HCT116 (cell line): ENCODE data around the gene WNT9B. TPM values are rescaled to one million over a fixed set of nuclear protein-coding genes. Genes with fewer than 3 reads are reported as not detected.

Experiments used
- ATAC-seq: fragments of 200-7000 bp; cut with Tn5 transposase; 2 replicates; pipeline ENCODE4 v1.9.1; 2020; ENCODE audit warnings: mild to moderate bottlenecking, moderate library complexity
- BruUV-seq: library from RNA; stranded (reverse); fragments of 400-500 nt; replicated peaks from 2 replicates; lab custom pipeline; 2021; lab: Mats Ljungman, UMichigan
- CTCF ChIA-PET: fragments of 300-600 bp; sonication (Branson Sonifier 250); formaldehyde crosslinking; loops from one replicate; lab custom pipeline; 2021; ENCODE audit warnings: antibody characterized with exemption; lab: Charles Lee
- POLR2A ChIA-PET: fragments of 300-600, 350-600 bp; sonication (Branson Sonifier 250); formaldehyde crosslinking; loops from one replicate; lab custom pipeline; 2021; ENCODE audit warnings: antibody characterized with exemption; lab: Charles Lee
- RAD21 ChIA-PET, 2 experiments: fragments of 300-600 bp; sonication (Branson Sonifier 250); formaldehyde crosslinking; loops; one replicate each; lab custom pipeline; 2023; ENCODE audit warnings: low total read pairs in 2 of 2; ENCODE audit not compliant: uncharacterized antibody in 2 of 2, unreplicated experiment in 2 of 2, low non-redundant PET in 1 of 2; lab: Charles Lee
- DNase-seq: peaks from one replicate; pipeline ENCODE4 v3.0.0-alpha.2; 2010; ENCODE audit warnings: low read depth, low spot score
- H2AFZ ChIP-seq: fragments of 200-600 bp; shearing (Covaris generic), sonication (generic); 2 replicates; pipeline ENCODE4 v1.6.1; 2017; ENCODE audit warnings: low read depth, mixed run types, mixed read lengths, antibody characterized with exemption, low read length; ENCODE audit not compliant: poor library complexity, severe bottlenecking
- H3K27ac ChIP-seq: 2 replicates; pipeline ENCODE4 v1.5.1; 2012; ENCODE audit warnings: low read depth, low read length
- H3K27me3 ChIP-seq: fragments of 200-600 bp; sonication (generic); 2 replicates; pipeline ENCODE4 v1.6.1; 2016; ENCODE audit warnings: mixed run types, low read length, mixed read lengths; ENCODE audit not compliant: insufficient read depth
- H3K36me3 ChIP-seq, 2 experiments: fragments of 200-500 bp in 1 of 2; fragments of 200-600 bp in 1 of 2; sonication (Bioruptor generic) in 1 of 2; sonication (generic) in 1 of 2; 2 replicates each; pipeline versions ENCODE4 v1.5.1 to v1.6.1; 2014 to 2016; ENCODE audit warnings: low read length in 2 of 2, inconsistent platforms in 1 of 2, mixed read lengths in 1 of 2, mixed run types in 1 of 2; ENCODE audit not compliant: insufficient read depth in 2 of 2, control insufficient read depth in 1 of 2
- H3K4me1 ChIP-seq, 2 experiments: fragments of 200-600 bp in 1 of 2; sonication (generic) in 1 of 2; 2 replicates each; pipeline versions ENCODE4 v1.5.1 to v1.6.1; 2012 to 2017; ENCODE audit warnings: low read length in 2 of 2, inconsistent platforms in 1 of 2, mild to moderate bottlenecking in 1 of 2, mixed read lengths in 1 of 2, mixed run types in 1 of 2, moderate library complexity in 1 of 2; ENCODE audit not compliant: insufficient read depth in 2 of 2, control insufficient read depth in 1 of 2
- H3K4me2 ChIP-seq: fragments of 200-600 bp; sonication (generic); 2 replicates; pipeline ENCODE4 v1.6.1; 2017; ENCODE audit warnings: mixed run types, low read length, mixed read lengths
- H3K4me3 ChIP-seq, 2 experiments: fragments of 200-600 bp in 1 of 2; sonication (generic) in 1 of 2; replicated peaks in 1 of 2; 2 replicates each; pipeline ENCODE4 v1.5.1; 2011 to 2016; ENCODE audit warnings: low read length in 2 of 2, control low read depth in 1 of 2, low read depth in 1 of 2, mild to moderate bottlenecking in 1 of 2, mixed read lengths in 1 of 2, mixed run types in 1 of 2
- H3K79me2 ChIP-seq: fragments of 200-600 bp; sonication (generic); 2 replicates; pipeline ENCODE4 v1.6.1; 2017; ENCODE audit warnings: mild to moderate bottlenecking, mixed run types, low read length, moderate library complexity, mixed read lengths; ENCODE audit not compliant: insufficient read depth
- H3K9ac ChIP-seq: fragments of 200-600 bp; sonication (generic); 2 replicates; pipeline ENCODE4 v1.6.1; 2016; ENCODE audit warnings: low read length, mixed read lengths
- H3K9me2 ChIP-seq: fragments of 200-600 bp; sonication (generic), shearing (Covaris generic); 2 replicates; pipeline ENCODE4 v1.6.1; 2017; ENCODE audit warnings: mixed run types, mild to moderate bottlenecking, moderate library complexity; ENCODE audit not compliant: insufficient read depth
- H3K9me3 ChIP-seq, 2 experiments: fragments of 200-500 bp in 1 of 2; fragments of 200-600 bp in 1 of 2; sonication (Bioruptor generic) in 1 of 2; sonication (generic) in 1 of 2; 2 replicates each; pipeline ENCODE4 v1.6.1; 2014 to 2017; ENCODE audit warnings: low read length in 2 of 2, mixed read lengths in 2 of 2, inconsistent platforms in 1 of 2, low read depth in 1 of 2, mild to moderate bottlenecking in 1 of 2, mixed run types in 1 of 2, moderate library complexity in 1 of 2; ENCODE audit not compliant: control insufficient read depth in 1 of 2, insufficient read depth in 1 of 2
- H4K20me1 ChIP-seq: fragments of 200-600 bp; sonication (generic), shearing (Covaris generic); 2 replicates; pipeline ENCODE4 v1.6.1; 2017; ENCODE audit warnings: mixed run types, mild to moderate bottlenecking, moderate library complexity; ENCODE audit not compliant: insufficient read depth
- CEBPB ChIP-seq: IDR thresholded peaks from 2 replicates; pipeline ENCODE4 v1.6.1; 2012; ENCODE audit warnings: low read depth
- CTCF ChIP-seq, 3 experiments: fragments of 200-600 bp in 1 of 3; sonication (generic) in 1 of 3; IDR thresholded peaks in 2 of 3; conservative IDR thresholded peaks in 1 of 3; 2 replicates each; pipeline ENCODE4 v1.5.1; 2012 to 2017; ENCODE audit warnings: low read depth in 2 of 3, low read length in 2 of 3, antibody characterized with exemption in 1 of 3, borderline replicate concordance in 1 of 3, control low read depth in 1 of 3, mild to moderate bottlenecking in 1 of 3, mixed read lengths in 1 of 3, mixed run types in 1 of 3, moderate library complexity in 1 of 3; ENCODE audit not compliant: insufficient read depth in 1 of 3
- EZH2 ChIP-seq: fragments of 200-600 bp; sonication (generic); IDR thresholded peaks from 2 replicates; pipeline ENCODE4 v1.6.1; 2017; ENCODE audit warnings: antibody characterized with exemption, mixed run types
- EZH2phosphoT487 ChIP-seq: fragments of 200-600 bp; IDR thresholded peaks from 2 replicates; pipeline ENCODE4 v1.6.1; 2018; ENCODE audit warnings: antibody characterized with exemption, borderline replicate concordance
- JUND ChIP-seq: IDR thresholded peaks from 2 replicates; pipeline ENCODE4 v1.6.1; 2012
- POLR2A ChIP-seq: IDR thresholded peaks from 2 replicates; pipeline ENCODE4 v1.7.0; 2011; ENCODE audit warnings: borderline replicate concordance; ENCODE audit not compliant: insufficient read depth, insufficient read length; ENCODE audit errors: extremely low read depth
- RAD21 ChIP-seq: IDR thresholded peaks from 2 replicates; pipeline ENCODE4 v1.6.1; 2012; ENCODE audit warnings: low read depth, mild to moderate bottlenecking
- SP1 ChIP-seq: IDR thresholded peaks from 2 replicates; pipeline ENCODE4 v1.6.1; 2012; ENCODE audit warnings: low read depth
- SRF ChIP-seq: IDR thresholded peaks from 2 replicates; pipeline ENCODE4 v1.6.1; 2012; ENCODE audit warnings: low read depth
- intact Hi-C: fragments of 100-400 bp; cut with micrococcal nuclease; formaldehyde crosslinking; loops from 2 replicates; pipeline ENCODE4 v1.10.0; 2022
- total RNA-seq: library from RNA; stranded (reverse); gene quantifications from one replicate; pipeline ENCODE4 v1.2.1, GENCODE V29; 2021; ENCODE audit not compliant: unreplicated experiment

Gene WNT9B
- total RNA-seq, 1 experiment from 2014 or later: not detected

GRCh38 chr17:46866747-46867146, 15.4 kb downstream of the WNT9B start:
- intact Hi-C loops: no loop called here

More at GRCh38 chr17:46866747-46867146, 15.4 kb downstream of the WNT9B start:
- POLR2A ChIA-PET: no interaction called here
- no peak for ATAC-seq
- RAD21 ChIA-PET: no interaction called here
- Histone ChIP-seq H4K20me1 (no peaks in the 10 kb centered on the region), H3K36me3 (no peaks in the 10 kb centered on the region), H3K79me2 (no peaks in the 10 kb centered on the region), H3K9me2 (no peaks in the 10 kb centered on the region), H3K4me2 (no peak overlapping the region), H3K27ac (no peak overlapping the region), H2AFZ (no peak overlapping the region), H3K4me1 (no peaks in the 10 kb centered on the region), H3K27me3 (no peaks in the 10 kb centered on the region), H3K4me3 (no peak overlapping the region), H3K9me3 (no peaks in the 10 kb centered on the region), H3K9ac (no peak overlapping the region)
- no TSS peak for BruUV-seq
- TF ChIP-seq EZH2phosphoT487: no peak
- no peak for TF ChIP-seq RAD21
- no peak for TF ChIP-seq SRF
- no peak for TF ChIP-seq CTCF (IDR thresholded peaks at IDR 0.05 in 2 of 3, conservative IDR thresholded peaks at IDR 0.05 in 1 of 3; ENCODE audit: borderline replicate concordance in 1 of 3, insufficient read depth in 1 of 3, low read depth in 2 of 3, low read length in 2 of 3)
- TF ChIP-seq POLR2A: no peak
- TF ChIP-seq EZH2: no peak
- no peak for TF ChIP-seq JUND
- TF ChIP-seq CEBPB: no peak
- no peak for TF ChIP-seq SP1
- no peak for DNase-seq
- CTCF ChIA-PET: interaction anchor here (1.3 kb wide), 1 partner anchor 10 kb away, joined by 5 read pairs; no protein-coding TSS in a partner anchor
